ENCODE results near the gene DOLPP1. TPM values are rescaled to one million over a fixed set of nuclear protein-coding genes. Genes with fewer than 3 reads are reported as not detected.
A peak's percentile ranks its signal among the peaks of the same experiment; 100 is the strongest.

Gene DOLPP1
- total RNA-seq, 2 donors from 2014 or later, result 30.1 to 30.4 TPM

DNA sequence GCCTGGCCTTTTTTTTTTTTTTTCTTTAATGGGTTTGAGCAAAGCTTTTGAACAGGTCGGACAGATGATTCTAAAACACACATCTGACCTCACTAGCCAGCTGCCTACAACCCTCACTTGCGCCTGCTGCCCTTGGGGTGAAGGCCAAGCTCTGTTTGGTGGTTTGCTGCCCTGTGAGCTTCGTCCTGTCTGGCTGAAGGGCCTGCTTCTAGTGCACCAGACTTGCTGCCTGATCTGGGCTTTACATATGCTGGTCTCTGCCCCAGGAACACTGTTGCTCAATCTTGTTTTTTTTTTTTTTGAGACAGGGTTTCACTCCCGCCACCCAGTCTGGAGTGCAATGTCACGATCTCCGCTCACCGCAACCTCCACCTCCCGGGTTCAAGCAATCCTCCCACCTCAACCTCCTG, 16.4 kb upstream of the DOLPP1 start:
- H3K9me3 Mint-ChIP-seq, result no peaks in the 10 kb centered on the region
- no peak overlapping the region for H3K27ac Mint-ChIP-seq
- no peak for DNase-seq
- no peak overlapping the region for H3K4me3 Mint-ChIP-seq
- H3K36me3 Mint-ChIP-seq (ENCODE audit: low read depth), result peaks cover 40% of the 10 kb centered on the region
- Histone ChIP-seq H3K4me1 (ENCODE audit: control insufficient read depth, insufficient read depth, low read length) (no peaks in the 10 kb centered on the region), H3K36me3 (ENCODE audit: control insufficient read depth, insufficient read depth, low read length) (peaks cover 38% of the 10 kb centered on the region), H3K4me3 (ENCODE audit: low read length) (no peak overlapping the region), H3K9ac (ENCODE audit: extremely low read depth, low read length, poor library complexity, severe bottlenecking) (no peak overlapping the region), H3K9me3 (ENCODE audit: control insufficient read depth, low read length) (no peaks in the 10 kb centered on the region), H3K27me3 (ENCODE audit: control insufficient read depth, insufficient read depth, low read length, poor library complexity, severe bottlenecking) (no peaks in the 10 kb centered on the region), H3K27ac (ENCODE audit: low read depth, low read length) (no peak overlapping the region)
- WGBS, 2 experiments (ENCODE audit: insufficient coverage in 1 of 2, insufficient read length in 1 of 2), result 92 to 94% methylated on average over 7 to 8 of the region's 8 CpGs
- H3K27me3 Mint-ChIP-seq (ENCODE audit: insufficient read depth), result no peaks in the 10 kb centered on the region
- no peak for TF ChIP-seq CTCF (conservative IDR thresholded peaks at IDR 0.05)
- H3K4me1 Mint-ChIP-seq, result no peaks in the 10 kb centered on the region

GRCh38 chr9:129068110-129068509, 12.8 kb upstream of the DOLPP1 start:
- no peaks in the 10 kb centered on the region for H3K27me3 ChIP-seq (ENCODE audit: control insufficient read depth, insufficient read depth, low read length, poor library complexity, severe bottlenecking)
- TF ChIP-seq CTCF (conservative IDR thresholded peaks at IDR 0.05), result no peak
- no peaks in the 10 kb centered on the region for H3K9me3 ChIP-seq (ENCODE audit: control insufficient read depth, low read length)
- Mint-ChIP-seq H3K36me3 (ENCODE audit: low read depth) (peaks cover 32% of the 10 kb centered on the region), H3K4me1 (peaks cover 10% of the 10 kb centered on the region), H3K4me3 (no peak overlapping the region), H3K9me3 (no peaks in the 10 kb centered on the region), H3K27me3 (ENCODE audit: insufficient read depth) (no peaks in the 10 kb centered on the region), H3K27ac (no peak overlapping the region)
- H3K4me1 ChIP-seq (ENCODE audit: control insufficient read depth, insufficient read depth, low read length), result no peaks in the 10 kb centered on the region
- no peak overlapping the region for H3K4me3 ChIP-seq (ENCODE audit: low read length)
- H3K36me3 ChIP-seq (ENCODE audit: control insufficient read depth, insufficient read depth, low read length), result peaks cover 26% of the 10 kb centered on the region
- H3K9ac ChIP-seq (ENCODE audit: extremely low read depth, low read length, poor library complexity, severe bottlenecking), result no peak overlapping the region
- H3K27ac ChIP-seq (ENCODE audit: low read depth, low read length), result no peak overlapping the region
- DNase-seq, result peak; percentile 28
- 95 to 97% methylated on average over 10 to 19 of the region's 19 CpGs for WGBS, 2 experiments (ENCODE audit: insufficient coverage in 1 of 2, insufficient read length in 1 of 2)

DNA sequence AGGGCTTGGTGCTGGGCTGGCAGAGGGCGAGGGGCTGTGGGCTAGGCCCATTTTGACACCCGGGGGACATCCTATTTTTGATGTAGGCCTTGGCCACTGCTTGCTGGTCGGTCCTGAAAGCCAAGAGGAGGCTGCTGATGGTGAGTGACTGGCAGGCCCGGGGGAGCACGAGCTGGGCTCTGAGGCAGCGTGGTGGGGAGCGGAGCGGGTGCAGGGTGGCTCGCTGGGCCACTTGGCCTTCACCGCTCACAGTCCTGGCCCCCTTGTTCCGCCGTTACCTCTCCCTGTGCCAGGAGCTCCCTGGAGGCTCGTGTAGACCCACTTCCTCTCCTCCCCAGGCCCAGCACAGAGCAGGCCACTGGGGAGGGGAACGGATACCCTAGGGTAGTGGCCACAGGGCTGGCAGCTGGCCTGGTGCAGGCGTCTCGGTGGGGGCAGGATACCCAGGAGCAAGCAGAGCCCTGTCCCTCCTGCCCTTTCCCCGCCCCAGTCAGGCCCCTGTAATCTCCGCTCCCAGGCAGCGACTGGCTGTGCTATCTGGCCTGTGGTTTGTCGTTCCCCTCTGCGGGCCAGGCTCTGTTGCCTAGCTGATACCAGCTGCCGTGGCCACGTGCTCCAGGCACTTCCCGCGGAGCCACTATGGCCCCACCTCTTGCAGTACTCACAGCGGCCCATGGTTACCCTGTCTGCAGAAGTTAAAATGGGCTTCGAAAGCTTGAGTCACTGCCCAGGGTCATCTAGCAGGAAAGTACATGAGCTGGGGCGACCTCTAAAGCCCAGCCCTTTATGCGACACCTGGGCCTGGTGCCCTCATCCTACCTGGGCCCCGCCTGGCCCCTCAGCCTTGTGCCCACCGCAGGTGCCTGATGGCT, 11.7 kb upstream of the DOLPP1 start:
- Histone ChIP-seq H3K36me3 (ENCODE audit: control insufficient read depth, insufficient read depth, low read length) (peaks cover 26% of the 10 kb centered on the region), H3K27me3 (ENCODE audit: control insufficient read depth, insufficient read depth, low read length, poor library complexity, severe bottlenecking) (no peaks in the 10 kb centered on the region), H3K4me3 (ENCODE audit: low read length) (no peak overlapping the region), H3K4me1 (ENCODE audit: control insufficient read depth, insufficient read depth, low read length) (no peaks in the 10 kb centered on the region), H3K9me3 (ENCODE audit: control insufficient read depth, low read length) (no peaks in the 10 kb centered on the region), H3K9ac (ENCODE audit: extremely low read depth, low read length, poor library complexity, severe bottlenecking) (no peak overlapping the region), H3K27ac (ENCODE audit: low read depth, low read length) (no peak overlapping the region)
- Mint-ChIP-seq H3K27me3 (ENCODE audit: insufficient read depth) (no peaks in the 10 kb centered on the region), H3K9me3 (no peaks in the 10 kb centered on the region), H3K4me3 (no peak overlapping the region), H3K4me1 (peaks cover 10% of the 10 kb centered on the region), H3K27ac (no peak overlapping the region), H3K36me3 (ENCODE audit: low read depth) (peaks cover 27% of the 10 kb centered on the region)
- no peak for TF ChIP-seq CTCF (conservative IDR thresholded peaks at IDR 0.05)
- DNase-seq, result peak; percentile 51
- 92 to 94% methylated on average over 24 to 31 of the region's 31 CpGs for WGBS, 2 experiments (ENCODE audit: insufficient coverage in 1 of 2, insufficient read length in 1 of 2)
